Colonic mucosa (tissue), 4 donors: ENCODE data around the gene CD3D. TPM values are rescaled to one million over a fixed set of nuclear protein-coding genes. Genes with fewer than 3 reads are reported as not detected.
"Not testable (repeated sequence)": the region's sequence is repeated elsewhere in the genome, so short reads cannot be mapped to it uniquely, and the experiment has no call there.

Source experiments
- DNase-seq: peaks from one replicate; pipeline ENCODE4 v3.0.0-alpha.2; 2020
- H3K27ac ChIP-seq: fragments of 200-600 bp; one replicate; pipeline ENCODE4 v1.8.0; 2021
- H3K27me3 ChIP-seq: fragments of 200-600 bp; one replicate; pipeline ENCODE4 v1.8.0; 2021
- H3K36me3 ChIP-seq: fragments of 200-600 bp; one replicate; pipeline ENCODE4 v1.8.0; 2021
- H3K4me1 ChIP-seq: fragments of 200-600 bp; one replicate; pipeline ENCODE4 v1.8.0; 2021; ENCODE audit warnings: mild to moderate bottlenecking
- H3K4me3 ChIP-seq: fragments of 200-600 bp; one replicate; pipeline ENCODE4 v1.8.0; 2021
- H3K9ac ChIP-seq, 2 donors: one replicate each; pipeline ENCODE4 v1.7.0; 2013; ENCODE audit warnings: control low read depth in 2 of 2, low read depth in 2 of 2, low read length in 2 of 2
- H3K9me3 ChIP-seq: fragments of 200-600 bp; one replicate; pipeline ENCODE4 v1.8.0; 2021
- CTCF ChIP-seq: fragments of 200-600 bp; IDR thresholded peaks from one replicate; pipeline ENCODE4 v1.8.0; 2022; ENCODE audit warnings: antibody characterized with exemption, mild to moderate bottlenecking
- intact Hi-C: fragments of 100-400 bp; cut with DNase I; formaldehyde crosslinking; loops from one replicate; pipeline ENCODE4 v1.14.1; 2022
- total RNA-seq, 2 donors: library from RNA; stranded (reverse); fragmentation: NEBNext Ultra II Directional in 1 of 2; extraction: Animal tissue kit (Norgen Biotek cat#: 25700) in 1 of 2; gene quantifications; one replicate each; pipeline ENCODE4 v1.2.1, GENCODE V29; 2021
- donor health status: healthy.
- donor health status: DM: no; HTN: no; CAD: no.
- donor health status: DM: no; HTN: no; CAD: no.

The CD3D gene
- total RNA-seq, 2 donors from 2014 or later: 3.1 to 4.7 TPM

GRCh38 chr11:118310781-118311485 lies 31.6 kb downstream of the CD3D start:
- intact Hi-C loops: no loop called here
- Histone ChIP-seq H3K4me1 (peaks cover 7% of the 10 kb centered on the region), H3K27me3 (no peaks in the 10 kb centered on the region), H3K9me3 (no peaks in the 10 kb centered on the region), H3K9ac (no peak overlapping the region), H3K4me3 (no peak overlapping the region), H3K36me3 (no peaks in the 10 kb centered on the region), H3K27ac (no peak overlapping the region)
- no peak for DNase-seq
- TF ChIP-seq CTCF: no peak

GRCh38 chr11:118310271-118310670 lies 32.2 kb downstream of the CD3D start:
- Histone ChIP-seq H3K9me3 (no peaks in the 10 kb centered on the region), H3K27ac (no peak overlapping the region), H3K36me3 (no peaks in the 10 kb centered on the region), H3K9ac (no peak overlapping the region), H3K4me3 (no peak overlapping the region), H3K4me1 (peaks cover 2% of the 10 kb centered on the region), H3K27me3 (no peaks in the 10 kb centered on the region)
- DNase-seq: no peak
- intact Hi-C loops: no loop called here
- TF ChIP-seq CTCF: no peak

- H3K27me3 ChIP-seq, H3K36me3 ChIP-seq, H3K9ac ChIP-seq, H3K4me1 ChIP-seq, H3K4me3 ChIP-seq, H3K27ac ChIP-seq, intact Hi-C loops, DNase-seq, H3K9me3 ChIP-seq: not testable (repeated sequence)
Measured at GRCh38 chr11:118308995-118309528, 33.4 kb downstream of the CD3D start.

- Histone ChIP-seq H3K27ac (no peak overlapping the region), H3K9ac (no peak overlapping the region), H3K36me3 (no peaks in the 10 kb centered on the region), H3K9me3 (no peaks in the 10 kb centered on the region), H3K27me3 (no peaks in the 10 kb centered on the region), H3K4me1 (no peaks in the 10 kb centered on the region), H3K4me3 (no peak overlapping the region)
- intact Hi-C loops: no loop called here
- no peak for TF ChIP-seq CTCF
- no peak for DNase-seq
Measured at GRCh38 chr11:118306556-118306955, 35.9 kb downstream of the CD3D start.

GRCh38 chr11:118305726-118306125 lies 36.8 kb downstream of the CD3D start:
- Histone ChIP-seq H3K4me1 (no peaks in the 10 kb centered on the region), H3K9me3 (no peaks in the 10 kb centered on the region), H3K27me3 (no peaks in the 10 kb centered on the region), H3K9ac (no peak overlapping the region), H3K36me3 (no peaks in the 10 kb centered on the region), H3K4me3 (no peak overlapping the region), H3K27ac (no peak overlapping the region)
- no peak for TF ChIP-seq CTCF
- no peak for DNase-seq
- intact Hi-C loops: no loop called here

- H3K4me3 ChIP-seq: no peak within 1 kb of the TSS
- H3K9ac ChIP-seq: no peak within 1 kb of the TSS
- no peaks in the 10 kb centered on the region for H3K36me3 ChIP-seq
- H3K27me3 ChIP-seq: no peaks in the 10 kb centered on the region
- intact Hi-C loops: no loop called here
- H3K9me3 ChIP-seq: no peaks in the 10 kb centered on the region
- no peaks in the 10 kb centered on the region for H3K4me1 ChIP-seq
- TF ChIP-seq CTCF: no peak
- no peak within 1 kb of the TSS for H3K27ac ChIP-seq
- DNase-seq: no peak
Measured at GRCh38 chr11:118304568-118305248, 37.8 kb downstream of the CD3D start, which contains the start of gene CD3E. TSS of gene CD3E (plus strand) at chr11:118304730. CDS start at chr11:118304953, 223 bp downstream.
